Measurements from ENCODE around the gene CTNNA2.
"Not testable (repeated sequence)": the region's sequence is repeated elsewhere in the genome, so short reads cannot be mapped to it uniquely, and the experiment has no call there.

The CTNNA2 gene

DNA sequence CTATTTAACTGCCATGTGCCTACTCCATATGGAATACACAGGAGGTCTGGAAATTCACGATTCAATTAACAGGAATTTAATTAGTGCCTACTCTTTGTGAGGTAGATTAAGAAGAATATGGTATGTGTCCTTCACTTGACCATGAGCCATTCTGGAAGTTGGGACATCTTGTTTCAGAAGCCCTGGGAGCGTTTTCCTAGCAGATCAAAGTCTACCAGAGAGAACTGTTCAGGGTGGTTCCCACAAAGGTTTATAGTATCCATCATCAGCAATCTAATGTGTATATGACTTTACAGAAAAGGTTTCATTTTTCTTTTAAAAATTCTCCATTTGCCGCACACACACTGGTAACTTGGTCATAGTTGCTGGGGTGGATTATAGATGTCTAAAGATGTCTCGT lies 632.6 kb downstream of the CTNNA2 start:
- DNase-seq (ENCODE audit: low read depth in 2 of 2) = no peak

DNA sequence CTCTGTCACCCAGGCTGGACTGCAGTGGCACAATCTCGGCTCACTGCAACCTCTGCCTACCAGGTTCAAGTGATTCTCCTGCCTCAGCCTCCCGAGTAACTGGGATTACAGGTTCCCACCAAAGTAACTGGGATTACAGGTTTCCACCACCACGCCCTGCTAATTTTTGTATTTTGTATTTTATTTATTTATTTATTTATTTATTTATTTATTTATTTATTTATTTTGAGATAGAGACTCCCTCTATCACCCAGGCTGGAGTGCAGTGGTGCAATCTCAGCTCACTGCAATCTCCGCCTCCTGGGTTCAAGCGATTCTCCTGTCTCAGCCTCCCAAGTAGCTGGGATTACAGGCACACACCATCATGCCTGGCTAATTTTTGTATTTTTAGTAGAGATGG lies 633.9 kb downstream of the CTNNA2 start:
- DNase-seq (ENCODE audit: low read depth in 2 of 2) = not testable (repeated sequence)

DNA sequence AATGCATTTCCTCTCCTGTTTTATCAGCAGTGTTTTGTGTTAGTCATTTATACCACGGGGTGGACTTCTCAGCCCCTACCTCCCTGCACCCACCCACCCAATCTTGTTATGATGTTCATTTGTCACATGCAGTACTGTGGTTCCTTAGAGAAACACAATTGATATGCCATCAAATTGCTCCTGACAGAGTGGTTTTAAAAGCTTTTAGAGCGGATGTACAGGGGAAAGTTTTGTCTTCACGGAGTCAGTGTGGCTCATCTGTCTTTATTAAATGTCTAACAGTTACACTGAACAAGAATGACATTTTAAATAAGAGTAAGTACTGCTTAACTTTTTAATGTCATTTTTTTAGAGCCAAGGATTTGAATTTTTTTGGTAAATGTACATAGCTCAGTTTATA lies 634.8 kb downstream of the CTNNA2 start:
- DNase-seq (ENCODE audit: low read depth in 2 of 2) = no peak

DNA sequence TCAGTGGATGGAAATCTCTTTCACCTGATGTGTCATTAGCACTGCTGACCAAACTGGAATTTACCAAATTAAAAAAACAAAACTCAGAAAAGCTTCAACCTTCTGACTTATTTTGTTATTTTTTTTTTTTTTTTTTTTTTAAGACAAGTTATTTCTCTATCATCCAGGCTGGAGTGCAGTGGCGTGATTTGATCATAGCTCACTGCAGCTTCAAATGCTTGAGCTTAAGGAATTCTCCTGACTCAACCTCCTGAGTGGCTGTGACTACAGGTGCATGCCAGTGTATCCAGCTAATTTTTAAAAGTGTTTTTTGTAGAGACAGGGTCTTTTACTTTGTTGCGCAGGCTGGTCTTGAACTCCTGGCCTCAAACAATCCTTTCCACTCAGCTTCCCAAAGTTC lies 636.1 kb downstream of the CTNNA2 start:
- no peak for DNase-seq (ENCODE audit: low read depth in 2 of 2)

DNA sequence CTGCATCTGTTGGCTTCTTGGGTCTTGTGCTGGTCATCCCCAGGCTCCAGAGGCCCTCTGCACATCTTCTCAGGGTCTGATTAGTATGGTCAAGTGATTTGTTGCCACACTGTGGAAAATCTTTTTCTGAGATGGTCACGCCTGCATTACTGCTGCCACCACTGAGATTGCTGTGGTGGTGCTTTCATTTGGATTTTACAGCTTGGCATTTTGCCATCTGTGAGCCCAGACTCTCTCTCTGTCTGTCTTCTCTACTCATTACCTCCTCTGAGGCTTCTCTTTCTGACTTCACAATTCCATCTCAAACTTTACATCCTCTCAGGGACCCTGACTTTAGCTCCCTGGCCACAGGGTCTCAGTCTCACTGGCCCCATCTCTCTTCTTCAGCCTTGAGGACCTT lies 637.1 kb downstream of the CTNNA2 start:
- no peak for DNase-seq (ENCODE audit: low read depth in 2 of 2)

DNA sequence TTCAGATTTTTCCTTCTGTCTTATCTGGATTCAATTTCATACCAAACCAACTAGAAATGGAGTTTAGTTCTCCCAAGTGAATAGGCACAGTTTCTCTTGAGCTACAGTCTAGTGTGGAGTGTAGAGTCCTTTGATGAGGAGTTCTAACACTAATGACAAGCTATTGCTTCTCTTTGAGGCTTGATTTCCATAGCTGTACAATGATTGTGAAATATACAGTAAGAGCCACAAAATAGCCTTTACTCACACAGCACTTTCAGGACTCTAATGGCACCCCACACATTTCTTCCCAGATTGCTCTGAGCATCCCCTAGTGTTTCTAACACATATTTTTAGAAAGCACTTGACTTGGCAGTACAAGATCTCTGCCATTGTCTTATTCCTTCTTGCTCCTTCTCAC lies 638.4 kb downstream of the CTNNA2 start:
- DNase-seq (ENCODE audit: low read depth in 2 of 2) = no peak

DNA sequence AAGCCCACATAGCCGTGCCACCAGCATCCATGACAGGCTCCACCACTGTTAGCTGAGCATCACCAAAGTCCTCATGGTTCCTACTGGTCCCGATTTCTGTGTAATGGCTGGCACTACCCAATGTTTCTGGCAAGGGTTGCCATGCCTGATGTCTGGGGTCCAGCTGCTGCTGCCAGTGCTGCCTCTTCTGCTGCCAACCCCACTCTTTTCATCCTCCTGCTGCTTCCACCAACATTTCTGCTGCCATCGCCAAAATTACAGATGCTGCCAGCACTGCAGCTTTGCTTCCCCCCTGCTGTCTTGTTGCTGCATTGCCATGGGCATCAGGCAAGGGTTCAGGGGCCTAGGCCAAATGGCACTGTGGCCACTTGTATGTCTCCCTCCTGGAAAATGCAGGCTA lies 638.8 kb downstream of the CTNNA2 start:
- no peak for DNase-seq (ENCODE audit: low read depth in 2 of 2)

DNA sequence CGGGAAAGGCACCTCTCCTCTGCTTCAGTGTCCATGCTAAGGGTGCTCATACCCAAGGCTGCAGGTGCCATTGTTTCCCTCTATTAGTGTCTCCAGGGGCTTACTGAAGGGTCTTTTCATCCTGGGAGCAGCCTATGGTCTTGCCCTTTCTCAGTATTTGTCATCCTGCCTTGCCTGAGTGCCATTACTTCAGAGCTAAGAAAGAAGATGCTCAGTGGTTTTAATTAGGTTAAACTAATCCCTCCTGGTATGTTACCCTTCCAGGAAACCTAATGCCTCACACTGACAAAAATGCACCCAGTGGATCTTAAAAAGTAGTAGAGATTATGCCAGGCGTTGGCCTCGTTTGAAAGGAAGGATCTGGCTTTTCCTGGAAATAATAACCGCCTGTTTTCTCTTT lies 640.3 kb downstream of the CTNNA2 start:
- DNase-seq (ENCODE audit: low read depth in 2 of 2) = no peak

DNA sequence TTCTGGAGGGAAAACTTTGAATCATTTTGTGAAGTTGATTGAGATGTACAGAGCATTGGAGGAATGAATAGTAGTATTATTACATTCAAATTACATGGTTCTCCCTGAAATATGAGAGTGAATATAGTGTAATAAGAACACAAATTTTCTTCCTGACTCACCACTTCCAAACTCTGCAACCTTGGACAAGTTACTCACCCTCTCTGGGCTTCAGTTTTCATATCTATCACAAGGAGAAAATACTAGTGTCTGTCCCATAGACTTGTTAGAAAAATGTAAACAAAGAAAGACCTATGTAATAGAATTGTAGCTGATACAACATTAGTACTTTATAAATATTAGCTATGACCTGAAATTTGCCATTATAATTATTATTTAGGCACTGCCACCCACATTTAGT lies 640.9 kb downstream of the CTNNA2 start:
- DNase-seq (ENCODE audit: low read depth in 2 of 2) = no peak

DNA sequence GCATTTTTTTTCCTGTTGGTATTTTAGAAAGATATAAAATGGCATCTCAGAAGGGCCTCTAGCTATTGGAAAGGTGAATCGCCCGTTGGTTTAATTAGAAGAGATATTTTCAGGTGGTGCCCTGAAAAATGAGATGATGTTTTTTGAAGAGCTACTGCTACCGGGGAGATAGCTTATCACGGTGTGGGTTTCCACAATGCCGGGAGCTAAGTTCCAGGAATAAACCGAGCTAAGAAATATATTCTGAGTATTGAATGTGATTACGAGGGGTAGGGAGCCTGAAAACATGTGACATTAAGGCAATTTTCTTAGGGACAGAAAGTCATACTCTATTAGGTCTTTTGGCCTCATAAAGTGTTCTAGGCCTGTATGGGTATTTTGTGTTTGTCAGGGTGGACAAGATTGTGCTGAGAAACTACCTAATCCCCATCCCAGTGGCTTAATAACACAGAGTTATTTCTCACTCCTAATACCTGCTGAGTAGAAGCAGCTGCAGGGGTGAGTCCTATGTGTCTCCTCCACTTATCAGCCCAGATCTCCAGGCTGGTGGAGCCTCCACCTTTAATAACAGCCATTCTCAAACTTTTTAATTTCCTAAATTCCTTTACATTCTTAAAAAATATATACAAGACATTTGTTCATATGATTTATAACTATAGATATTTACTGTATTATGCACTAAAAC lies 641.5 kb downstream of the CTNNA2 start:
- DNase-seq (ENCODE audit: low read depth in 2 of 2) = no peak

DNA sequence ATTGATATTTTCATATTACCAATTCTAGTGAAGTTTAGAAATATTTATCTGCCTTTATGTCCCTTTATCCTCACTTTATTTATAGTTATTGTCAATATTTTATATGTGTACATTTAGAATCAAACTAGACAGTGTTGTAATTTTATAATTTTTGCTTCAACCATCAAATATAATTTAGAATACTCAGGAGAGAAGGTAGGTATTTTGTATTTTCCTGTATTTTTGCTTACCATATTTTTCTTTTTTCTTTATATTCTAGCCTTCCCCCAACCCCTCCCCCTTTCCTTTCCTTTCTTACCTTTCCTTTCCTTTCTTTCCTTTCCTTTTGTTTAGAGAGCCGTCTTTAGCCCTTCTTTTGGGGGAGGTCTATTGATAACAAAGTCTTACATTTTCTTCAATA lies 651.5 kb downstream of the CTNNA2 start:
- no peak for DNase-seq (ENCODE audit: low read depth in 2 of 2)

DNA sequence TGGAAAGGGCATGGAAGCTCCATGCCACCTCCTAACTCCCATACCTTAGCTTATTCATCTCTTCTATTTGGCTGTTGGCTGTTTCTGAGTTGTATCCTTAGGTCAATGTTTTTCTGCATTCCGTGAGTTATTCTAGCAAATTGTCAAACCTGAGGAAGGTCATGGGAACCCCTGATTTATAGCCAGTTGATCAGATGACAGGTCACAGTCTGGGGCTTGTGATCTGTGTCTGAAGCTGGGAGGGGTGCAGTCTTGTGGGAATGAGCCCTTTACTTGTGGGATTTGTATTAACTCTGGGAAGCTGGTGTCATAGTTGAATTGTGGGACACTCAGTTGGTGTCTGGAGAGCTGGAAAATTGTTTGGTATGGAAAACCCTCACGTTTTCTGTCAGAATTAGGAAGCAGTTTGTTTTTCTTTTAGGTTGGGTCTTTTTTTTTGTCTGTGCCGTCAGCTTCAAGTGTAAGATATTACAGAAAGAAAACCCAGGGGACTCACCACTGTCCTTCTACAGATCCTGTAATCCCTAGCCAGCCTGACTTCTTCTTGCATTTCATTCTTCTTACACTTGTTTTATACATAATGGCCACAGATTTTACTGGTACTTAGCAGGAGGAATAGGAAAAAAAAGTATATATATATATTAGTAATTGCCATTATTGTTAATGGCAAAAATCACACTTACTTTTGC lies 653.8 kb downstream of the CTNNA2 start:
- no peak for DNase-seq (ENCODE audit: low read depth in 2 of 2)

DNA sequence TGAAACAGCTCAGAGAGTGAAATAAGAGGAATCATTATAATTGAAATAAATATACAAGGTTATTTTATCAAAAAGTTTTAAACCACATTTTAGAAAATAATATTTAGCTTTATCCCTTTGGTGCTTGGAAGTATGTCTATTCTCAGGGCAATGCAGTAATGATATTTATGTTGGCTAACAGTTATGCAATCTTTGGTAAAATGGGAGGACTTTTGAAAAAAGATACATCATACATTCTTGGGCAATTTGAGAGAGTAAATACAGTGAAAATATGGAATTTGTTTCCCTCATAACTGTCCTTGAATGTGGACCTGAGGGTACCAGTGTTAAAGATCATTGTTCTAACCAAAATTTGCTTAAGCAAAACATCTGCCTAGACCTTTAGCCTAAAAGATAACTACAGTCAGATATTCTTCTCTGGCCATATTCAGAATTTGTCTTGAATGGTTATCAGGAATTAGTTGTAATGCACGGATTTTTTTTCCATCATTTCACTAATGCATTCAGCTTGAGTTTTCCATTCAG lies 654.5 kb downstream of the CTNNA2 start:
- DNase-seq (ENCODE audit: low read depth in 2 of 2) = no peak

DNA sequence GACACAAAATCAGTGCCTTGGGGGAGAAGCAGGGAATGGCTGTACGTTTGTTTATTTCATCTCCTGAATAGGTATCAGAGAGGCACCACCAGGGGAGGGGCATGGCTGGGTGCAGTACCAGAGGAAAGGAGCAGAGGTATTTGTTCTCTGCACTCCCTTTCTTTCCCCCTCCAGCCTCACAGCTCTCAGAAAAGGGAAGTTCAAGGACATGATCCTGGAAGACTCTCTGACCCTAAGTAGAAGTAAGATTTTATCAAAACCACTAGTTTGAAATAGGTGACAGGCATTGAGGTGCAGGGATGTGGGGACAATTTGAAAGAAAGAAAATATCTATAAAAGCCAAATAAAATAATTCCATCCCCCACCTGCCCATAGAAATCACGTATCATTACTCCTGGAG lies 655.2 kb downstream of the CTNNA2 start:
- no peak for DNase-seq (ENCODE audit: low read depth in 2 of 2)

DNA sequence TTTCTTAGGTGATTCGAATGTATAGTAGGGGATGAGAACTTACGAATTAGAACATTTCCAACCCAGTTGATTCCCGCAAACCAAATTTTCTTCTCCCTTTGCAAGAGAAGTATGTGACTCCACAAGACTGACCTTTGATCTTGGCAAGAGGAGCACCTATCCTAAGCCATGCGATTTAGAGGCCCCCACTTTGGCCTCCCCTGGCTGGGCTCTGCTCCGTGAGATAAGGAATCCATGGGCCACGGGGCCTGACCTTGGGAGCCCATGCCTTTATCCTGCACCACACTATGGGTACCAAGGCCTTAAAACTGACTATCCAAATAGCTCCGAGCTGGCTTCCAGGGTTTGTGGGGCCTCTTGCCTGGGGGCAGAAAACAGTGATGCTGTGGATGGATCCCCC lies 656.0 kb downstream of the CTNNA2 start:
- no peak for DNase-seq (ENCODE audit: low read depth in 2 of 2)

DNA sequence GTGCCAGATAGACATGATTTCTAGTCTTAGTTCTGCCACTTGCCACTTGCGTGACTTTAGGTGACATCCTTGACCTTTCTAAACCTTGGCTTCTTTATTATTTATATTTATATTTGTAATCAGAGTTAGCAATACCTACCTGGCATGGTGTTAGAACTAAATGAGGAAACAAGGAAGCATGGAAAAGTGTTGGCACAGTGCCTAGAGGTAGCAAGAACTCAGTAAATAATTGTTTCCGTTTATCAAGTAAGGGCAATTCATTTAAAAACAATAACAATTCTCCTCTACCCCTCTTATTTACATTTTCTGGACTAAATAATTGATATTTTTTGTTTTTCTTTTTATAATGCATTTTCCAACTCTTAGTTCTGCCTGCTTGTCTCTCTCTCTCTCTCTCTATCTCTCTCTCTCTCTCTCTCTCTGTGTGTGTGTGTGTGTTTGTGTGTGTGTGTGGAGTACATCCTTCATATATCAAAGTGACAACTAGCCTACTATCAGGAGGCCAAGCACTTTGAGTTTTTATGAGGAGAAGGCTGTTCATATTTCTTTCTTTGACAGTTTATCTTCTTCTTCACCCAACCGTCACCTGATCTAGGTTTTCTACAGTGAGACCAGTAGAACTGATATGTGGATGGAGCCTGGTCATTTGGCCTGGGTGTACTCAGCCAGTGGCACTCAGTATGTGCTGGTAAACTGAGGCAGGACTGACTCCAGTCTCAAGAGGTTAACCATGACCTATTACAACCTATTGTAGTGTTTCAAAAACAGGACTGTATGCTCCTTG lies 657.2 kb downstream of the CTNNA2 start:
- no peak for DNase-seq (ENCODE audit: low read depth in 2 of 2)

DNA sequence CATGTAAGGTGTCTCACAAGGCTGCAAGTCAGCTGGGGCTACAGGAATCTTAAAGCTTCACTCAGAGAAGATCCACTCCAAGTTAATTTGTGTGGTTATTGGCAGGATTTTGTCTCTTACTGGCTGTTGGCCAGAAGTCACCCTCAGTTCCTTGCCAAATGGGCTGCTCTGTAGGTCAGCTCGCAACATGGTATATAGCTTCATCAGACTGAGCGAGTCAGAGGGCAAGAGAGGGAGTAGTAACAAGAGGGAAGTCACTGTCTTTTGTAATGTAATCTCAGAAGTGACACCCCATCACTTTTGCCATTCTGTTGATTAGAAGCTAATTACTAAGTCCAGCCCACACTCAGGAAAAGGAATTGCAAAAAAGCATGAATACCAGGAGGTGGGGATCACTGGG lies 672.2 kb downstream of the CTNNA2 start:
- no peak for DNase-seq (ENCODE audit: low read depth in 2 of 2)

DNA sequence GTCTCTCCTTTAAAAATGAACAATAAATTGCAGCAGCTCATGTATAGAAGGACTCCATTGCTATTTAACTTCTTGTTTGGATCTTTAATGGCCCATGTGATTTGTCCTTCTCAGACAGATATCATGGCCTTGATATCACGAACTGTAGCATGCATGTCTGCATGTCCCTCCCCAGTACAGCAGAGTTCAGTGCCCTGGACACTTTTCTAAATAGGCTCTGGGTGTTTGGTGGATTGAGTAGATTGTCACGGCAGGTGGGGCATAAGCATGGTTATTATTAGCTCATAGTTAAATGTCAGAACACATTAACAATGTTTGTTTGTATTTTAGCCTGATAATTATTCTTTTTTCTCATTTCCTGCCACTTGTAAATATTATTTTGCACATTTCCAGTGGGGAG lies 673.4 kb downstream of the CTNNA2 start:
- DNase-seq (ENCODE audit: low read depth in 2 of 2) = no peak

DNA sequence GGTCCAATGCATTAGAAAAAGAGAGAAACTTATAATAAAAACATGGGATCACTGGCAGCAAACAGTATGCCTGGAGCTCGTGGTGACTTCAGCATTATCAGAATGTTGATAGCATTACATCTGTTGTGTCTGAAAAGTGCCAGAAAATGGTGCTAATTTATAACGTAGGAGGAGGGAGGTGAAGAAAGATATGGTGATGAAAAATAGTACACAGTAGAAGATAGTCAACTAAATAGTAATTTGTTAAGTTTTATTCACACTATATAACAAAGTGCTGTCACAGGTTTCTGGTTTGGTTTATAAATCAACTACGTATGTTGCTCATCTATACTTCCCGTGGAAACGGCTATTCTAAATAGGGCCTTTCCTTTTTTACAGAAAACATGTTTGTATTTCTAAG lies 674.3 kb downstream of the CTNNA2 start:
- no peak for DNase-seq (ENCODE audit: low read depth in 2 of 2)

DNA sequence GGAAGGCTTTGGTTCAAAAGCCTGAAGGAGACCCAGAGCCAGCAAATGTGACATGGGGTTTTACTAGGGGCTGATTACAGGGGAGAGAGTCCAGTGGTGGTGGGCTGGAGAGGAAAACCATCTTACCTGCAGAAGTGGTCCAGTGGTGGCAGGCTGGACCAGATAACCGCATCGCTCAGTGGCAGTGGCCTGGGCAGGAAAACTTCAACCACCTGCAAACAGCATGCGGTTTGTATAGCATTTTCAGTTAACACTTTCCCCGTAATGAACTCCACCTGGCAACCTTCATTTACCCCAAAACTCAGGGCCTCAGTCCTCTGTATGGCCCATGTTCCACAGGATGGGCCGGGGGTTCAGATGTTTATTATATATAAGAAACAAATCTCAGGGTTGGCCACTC lies 677.3 kb downstream of the CTNNA2 start:
- DNase-seq (ENCODE audit: low read depth in 2 of 2) = no peak

DNA sequence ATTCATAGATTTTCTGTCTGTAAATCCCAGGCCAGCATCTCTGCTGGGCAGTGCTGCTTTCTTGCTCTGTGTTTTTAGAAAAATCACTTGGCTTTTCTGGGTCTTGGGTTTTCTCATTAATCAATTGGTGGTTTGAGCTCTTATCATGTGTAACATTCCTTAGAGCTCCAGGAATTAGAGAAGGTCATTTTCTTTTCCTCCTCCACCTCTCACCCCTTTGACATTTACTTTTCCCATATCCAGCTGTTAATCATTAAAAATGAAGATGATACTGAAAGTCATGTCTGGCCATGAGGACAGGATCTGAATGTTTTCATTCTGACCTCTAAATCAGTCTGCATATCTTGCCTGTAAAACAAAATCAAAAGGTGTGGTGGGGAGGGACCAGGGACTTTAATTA lies 680.7 kb downstream of the CTNNA2 start:
- no peak for DNase-seq (ENCODE audit: low read depth in 2 of 2)

DNA sequence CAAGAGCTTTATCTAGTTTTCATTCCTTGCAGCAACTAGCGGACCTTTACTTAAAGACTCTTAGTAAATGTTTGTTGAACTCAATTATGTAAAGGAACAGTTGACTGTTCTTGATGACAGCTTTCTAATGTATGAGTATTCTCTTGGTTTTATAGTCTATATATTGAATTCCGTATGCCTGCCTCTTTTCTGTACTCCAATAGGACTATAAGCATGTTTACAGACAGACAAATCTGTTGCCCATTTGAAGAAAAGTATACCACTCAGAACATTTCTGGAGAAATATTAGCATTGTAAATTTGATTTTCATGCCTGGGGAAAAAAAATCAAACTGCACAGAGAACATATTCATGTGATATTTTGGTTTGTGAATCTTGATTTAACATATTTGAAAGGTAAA lies 682.2 kb downstream of the CTNNA2 start:
- no peak for DNase-seq (ENCODE audit: low read depth in 2 of 2)

DNA sequence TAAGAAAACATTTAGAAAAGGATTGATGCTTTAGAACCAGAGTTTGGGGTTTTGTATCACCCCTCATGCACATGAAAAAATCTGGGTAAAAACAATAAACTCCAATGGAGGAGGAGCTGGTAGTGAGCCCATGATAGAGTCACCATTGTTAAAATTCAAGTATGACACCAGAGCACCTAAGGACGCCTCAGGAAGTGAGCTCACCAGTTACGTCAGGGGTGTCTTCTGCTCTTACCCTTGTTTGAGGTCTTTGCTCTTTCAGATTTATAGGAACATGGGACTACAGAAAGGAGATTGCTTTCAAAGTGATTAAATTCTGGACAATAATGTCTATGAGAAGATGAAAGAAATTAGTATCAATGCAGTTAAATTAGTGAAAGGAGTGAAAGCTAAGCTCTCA lies 685.2 kb downstream of the CTNNA2 start:
- no peak for DNase-seq (ENCODE audit: low read depth in 2 of 2)

Data from stimulated activated CD4-positive, alpha-beta T cell treated with anti-CD3 and anti-CD28 coated beads, Interleukin-4, amount 100 ng/mL, for 48 hours (primary cell).